NCI-H2196 (cell line): Measurements from ENCODE around the gene EIF3I.

Experiments
- DNase-seq: peaks from one replicate; lab custom pipeline; 2025; ENCODE audit not compliant: unreplicated experiment; lab: John Stamatoyannopoulos, UW

EIF3I gene

DNA sequence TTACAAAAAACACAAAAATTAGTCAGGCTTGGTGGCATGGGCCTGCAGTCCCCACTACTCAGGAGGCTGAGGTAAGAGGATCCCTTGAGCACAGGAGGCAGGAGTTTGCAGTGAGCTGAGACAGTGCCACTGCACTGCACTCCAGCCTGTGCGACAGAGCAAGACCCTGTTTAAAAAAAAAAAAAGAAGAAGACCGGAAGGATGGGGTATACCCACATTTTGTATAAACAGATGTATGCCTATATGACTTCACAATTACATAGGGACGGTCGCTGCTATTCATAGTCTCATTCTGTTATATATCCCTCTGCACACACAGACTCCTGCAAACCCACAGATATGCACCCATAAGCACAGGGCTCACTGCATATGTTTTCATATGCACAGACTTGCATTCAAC, 41.5 kb downstream of the EIF3I start:
- DNase-seq, result no peak

DNA sequence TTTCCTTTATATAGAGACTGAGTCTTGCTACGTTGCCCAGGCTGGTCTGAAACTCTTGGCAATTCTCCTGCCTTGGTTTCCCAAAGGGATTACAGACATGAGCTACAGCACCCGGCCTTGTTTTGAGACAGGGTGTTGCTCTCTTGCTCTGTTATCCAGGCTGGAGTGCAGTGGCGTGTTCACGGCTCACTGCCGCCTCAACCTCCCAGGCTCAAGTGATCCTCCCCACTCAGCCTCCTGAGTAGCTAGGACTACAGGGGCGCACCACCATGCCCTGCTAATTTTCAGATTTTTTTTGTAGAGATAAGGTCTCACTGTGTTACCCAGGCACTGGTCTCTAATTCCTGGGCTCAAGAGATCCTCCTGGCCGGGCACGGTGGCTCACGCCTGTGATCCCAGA, 43.6 kb downstream of the EIF3I start:
- DNase-seq, result no peak

- DNase-seq, result no peak
Observed at GRCh38 chr1:32266921-32267591, 44.8 kb downstream of the EIF3I start.

GRCh38 chr1:32269744-32270143, 47.5 kb downstream of the EIF3I start:
- no peak for DNase-seq

- no peak for DNase-seq
Observed at GRCh38 chr1:32272557-32273390, 50.6 kb downstream of the EIF3I start.

- DNase-seq, result peak; percentile 28
Observed at GRCh38 chr1:32273391-32274208, 51.4 kb downstream of the EIF3I start.

GRCh38 chr1:32274646-32275340, 52.6 kb downstream of the EIF3I start:
- no peak for DNase-seq

DNA sequence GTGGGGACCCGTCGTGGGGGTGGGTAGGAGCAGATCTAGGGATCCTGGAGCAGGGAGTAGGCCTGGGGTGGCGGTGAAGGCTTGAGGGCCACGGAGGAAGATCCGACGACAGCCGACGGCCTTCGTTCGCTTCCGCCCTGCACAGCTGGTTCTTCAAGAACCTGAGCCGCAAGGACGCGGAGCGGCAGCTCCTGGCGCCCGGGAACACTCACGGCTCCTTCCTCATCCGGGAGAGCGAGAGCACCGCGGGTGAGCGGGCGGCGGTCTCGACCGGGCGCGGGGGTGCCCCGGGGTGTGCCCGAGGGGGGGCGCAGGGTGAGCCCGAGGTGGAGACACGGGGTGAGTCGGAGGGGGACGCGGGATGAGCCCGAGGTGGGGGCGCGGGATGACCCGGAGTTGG, 53.2 kb downstream of the EIF3I start:
- no peak for DNase-seq

DNA sequence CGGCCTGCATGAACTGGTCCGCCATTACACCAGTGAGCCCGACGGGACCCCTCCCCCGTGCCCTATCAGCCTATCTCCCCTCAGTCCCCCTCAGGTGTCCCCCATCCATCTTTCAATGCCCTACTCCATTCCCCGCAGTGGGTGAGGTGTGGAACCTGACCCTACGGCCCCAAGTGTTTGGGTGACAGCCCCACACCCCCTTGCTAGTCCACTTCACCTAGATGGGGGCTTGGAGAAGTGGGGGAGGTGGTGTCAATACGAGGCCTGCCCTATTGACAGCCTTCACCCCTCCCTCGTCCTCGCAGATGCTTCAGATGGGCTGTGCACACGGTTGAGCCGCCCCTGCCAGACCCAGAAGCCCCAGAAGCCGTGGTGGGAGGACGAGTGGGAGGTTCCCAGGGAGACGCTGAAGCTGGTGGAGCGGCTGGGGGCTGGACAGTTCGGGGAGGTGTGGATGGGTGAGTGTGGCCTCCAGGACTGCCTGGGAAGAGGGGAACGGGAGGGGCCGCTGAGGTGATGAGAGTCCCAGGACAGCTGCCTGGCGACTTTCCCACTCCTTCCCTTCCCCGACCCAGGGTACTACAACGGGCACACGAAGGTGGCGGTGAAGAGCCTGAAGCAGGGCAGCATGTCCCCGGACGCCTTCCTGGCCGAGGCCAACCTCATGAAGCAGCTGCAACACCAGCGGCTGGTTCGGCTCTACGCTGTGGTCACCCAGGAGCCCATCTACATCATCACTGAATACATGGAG, 54.0 kb downstream of the EIF3I start:
- DNase-seq, result no peak
